ENCODE data around the gene OSBPL8. TPM values are rescaled to one million over a fixed set of nuclear protein-coding genes. Genes with fewer than 3 reads are reported as not detected.

OSBPL8 gene
- total RNA-seq, 4 donors from 2014 or later: 83.6 to 131 (median 97.4) TPM

DNA sequence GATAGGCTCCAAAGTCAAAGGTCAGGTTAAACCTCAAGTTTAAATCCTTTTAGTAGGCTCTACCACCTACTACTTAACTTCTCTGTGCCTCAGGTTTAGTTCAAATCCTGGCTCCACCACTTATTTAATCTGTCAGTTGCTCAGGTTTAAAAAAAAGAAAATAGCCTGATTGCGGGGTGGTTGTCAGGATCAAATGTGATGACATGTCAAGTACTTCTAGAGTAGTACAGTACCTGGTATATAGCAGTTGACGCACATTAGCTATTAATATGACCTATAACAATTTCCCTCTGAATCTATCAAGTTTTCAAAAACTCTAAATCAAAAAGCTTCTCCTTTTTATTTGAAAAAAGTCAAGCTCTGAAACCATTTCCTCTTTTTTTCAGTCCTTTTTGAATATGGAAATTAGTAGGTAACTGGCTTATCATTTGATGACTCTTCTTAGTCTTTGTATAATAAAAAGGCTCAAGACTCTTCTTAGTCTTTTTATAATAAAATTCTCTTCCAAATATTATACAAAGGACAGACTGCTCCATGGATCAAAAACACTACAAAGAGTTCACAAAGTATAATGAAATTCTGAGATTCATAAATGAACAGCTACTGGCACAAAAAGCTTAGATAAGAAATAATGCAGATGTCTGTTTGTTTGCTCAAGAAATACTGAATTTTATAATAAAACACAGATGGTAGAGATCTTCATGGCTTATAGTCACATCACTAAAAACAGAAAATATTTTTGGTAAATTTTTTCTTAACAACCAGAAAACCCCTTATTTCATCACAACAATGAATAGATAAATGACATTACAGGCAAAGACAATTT, 5.0 kb downstream of the OSBPL8 start:
- TF ChIP-seq, protein P1, sequence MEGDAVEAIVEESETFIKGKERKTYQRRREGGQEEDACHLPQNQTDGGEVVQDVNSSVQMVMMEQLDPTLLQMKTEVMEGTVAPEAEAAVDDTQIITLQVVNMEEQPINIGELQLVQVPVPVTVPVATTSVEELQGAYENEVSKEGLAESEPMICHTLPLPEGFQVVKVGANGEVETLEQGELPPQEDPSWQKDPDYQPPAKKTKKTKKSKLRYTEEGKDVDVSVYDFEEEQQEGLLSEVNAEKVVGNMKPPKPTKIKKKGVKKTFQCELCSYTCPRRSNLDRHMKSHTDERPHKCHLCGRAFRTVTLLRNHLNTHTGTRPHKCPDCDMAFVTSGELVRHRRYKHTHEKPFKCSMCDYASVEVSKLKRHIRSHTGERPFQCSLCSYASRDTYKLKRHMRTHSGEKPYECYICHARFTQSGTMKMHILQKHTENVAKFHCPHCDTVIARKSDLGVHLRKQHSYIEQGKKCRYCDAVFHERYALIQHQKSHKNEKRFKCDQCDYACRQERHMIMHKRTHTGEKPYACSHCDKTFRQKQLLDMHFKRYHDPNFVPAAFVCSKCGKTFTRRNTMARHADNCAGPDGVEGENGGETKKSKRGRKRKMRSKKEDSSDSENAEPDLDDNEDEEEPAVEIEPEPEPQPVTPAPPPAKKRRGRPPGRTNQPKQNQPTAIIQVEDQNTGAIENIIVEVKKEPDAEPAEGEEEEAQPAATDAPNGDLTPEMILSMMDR (IDR thresholded peaks at IDR 0.05; ENCODE audit: low read depth): no peak

DNA sequence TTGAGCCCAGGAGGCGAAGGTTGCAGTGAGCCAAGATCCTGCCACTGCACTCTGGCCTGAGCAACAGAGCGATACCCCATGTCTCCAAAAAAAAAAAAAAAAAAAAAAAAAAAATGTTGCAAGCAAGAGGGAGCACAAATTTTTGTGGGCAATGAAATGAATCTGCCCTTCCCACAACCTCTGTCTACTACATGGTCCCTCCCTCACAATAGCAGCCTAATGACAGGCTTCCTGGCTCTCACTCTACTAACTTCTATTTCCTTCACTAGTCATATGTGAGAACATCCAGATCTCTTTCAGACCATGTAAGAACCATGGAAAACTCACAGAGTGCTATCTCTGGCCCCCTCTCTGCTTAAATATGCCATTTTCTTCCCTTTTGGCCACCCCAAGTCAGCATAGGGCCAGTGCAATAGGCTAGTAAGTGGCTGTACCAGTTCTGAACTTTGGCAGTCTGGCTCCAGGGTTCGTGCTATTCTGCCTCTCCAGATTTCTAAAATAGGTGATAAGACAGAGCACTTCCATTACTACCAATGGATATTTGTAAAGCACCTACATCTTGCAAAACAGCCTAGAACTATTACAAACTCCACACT, 7.1 kb downstream of the OSBPL8 start:
- TF ChIP-seq, protein P1 (IDR thresholded peaks at IDR 0.05; ENCODE audit: low read depth): no peak

DNA sequence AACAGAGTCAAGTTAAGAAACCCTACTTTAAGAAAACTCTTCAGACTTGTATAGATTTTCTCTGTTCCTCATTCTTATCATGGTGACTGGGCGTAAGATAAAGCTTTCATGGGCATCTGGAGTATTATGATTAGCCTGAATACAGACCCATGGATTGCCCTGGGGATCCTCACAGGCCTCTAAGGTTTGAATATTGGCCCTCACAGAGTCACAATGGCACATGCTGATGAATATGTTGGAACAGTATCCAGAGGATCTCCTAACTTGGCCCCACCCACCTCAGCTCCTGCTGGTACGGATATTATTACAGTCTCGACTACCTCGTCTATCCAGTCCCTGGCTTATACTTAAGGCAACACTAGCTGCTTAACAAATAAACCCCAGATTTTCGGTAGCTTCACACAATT, 8.1 kb downstream of the OSBPL8 start:
- TF ChIP-seq, protein P1 (IDR thresholded peaks at IDR 0.05; ENCODE audit: low read depth): no peak

DNA sequence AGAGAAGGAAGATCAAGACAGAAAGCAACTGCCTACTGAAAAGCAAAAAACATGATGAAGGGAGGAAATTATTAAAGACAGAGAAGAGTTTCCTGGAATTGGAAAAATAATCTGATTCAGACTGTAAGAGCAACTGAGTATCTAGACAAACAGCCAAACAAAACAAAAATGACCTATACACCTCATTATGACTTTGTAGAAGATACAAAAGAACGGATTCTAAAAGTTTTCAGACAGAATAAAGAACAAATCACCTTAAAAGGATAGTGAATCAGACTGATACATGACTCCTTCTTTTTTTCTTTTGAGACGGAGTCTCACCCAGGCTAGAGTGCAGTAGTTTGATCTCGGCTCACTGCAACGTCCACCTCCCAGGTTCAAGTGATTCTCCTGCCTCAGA, 10.4 kb downstream of the OSBPL8 start:
- TF ChIP-seq, protein P1 (IDR thresholded peaks at IDR 0.05; ENCODE audit: low read depth): no peak

DNA sequence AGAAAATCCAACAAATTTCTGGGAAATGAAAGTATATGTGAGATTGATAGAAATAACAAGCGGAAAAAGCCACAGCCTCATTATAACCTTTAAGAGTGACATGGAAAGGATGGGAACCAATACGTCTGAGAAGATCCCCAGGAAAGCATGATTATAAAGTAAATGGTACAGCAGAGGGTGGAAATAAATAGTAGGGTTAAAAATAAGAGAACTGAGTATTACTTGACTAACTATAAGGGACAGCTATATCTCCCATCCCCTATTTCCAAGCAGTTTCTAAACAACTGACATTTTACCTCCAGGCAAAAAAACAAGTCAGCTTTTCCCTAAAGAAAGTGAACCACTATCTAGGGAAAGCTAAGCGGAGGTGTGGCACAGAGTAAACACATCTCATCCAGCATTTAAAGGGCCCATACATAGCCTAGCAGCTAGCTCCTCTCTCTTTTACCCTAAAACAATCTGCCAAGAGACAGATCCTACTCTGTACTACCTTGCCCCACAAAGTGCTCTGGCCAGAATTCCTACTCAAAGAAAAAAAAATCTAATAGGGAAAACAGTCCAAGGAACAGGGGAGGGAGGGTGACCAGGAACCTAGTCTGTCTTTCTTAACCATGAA, 11.2 kb downstream of the OSBPL8 start:
- TF ChIP-seq, protein P1 (IDR thresholded peaks at IDR 0.05; ENCODE audit: low read depth): no peak

DNA sequence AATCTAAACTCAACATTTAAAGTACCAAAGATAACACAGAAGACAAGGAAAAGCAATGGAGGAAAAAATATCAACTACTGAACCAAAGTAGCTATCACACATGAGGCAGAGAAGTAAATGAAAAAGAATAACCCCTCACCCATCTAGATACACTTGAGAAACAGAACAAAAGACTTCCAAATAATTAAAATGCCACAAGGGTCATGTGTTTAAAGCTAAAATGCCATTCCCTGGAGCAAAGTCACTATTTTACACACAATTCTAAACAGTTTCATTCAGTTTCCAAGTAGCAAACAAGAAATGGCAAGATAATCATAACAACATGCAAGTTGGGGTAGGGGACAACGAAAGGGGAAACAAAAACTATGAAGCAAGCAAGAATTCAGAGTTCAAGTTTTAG, 12.0 kb downstream of the OSBPL8 start:
- TF ChIP-seq, protein P1 (IDR thresholded peaks at IDR 0.05; ENCODE audit: low read depth): no peak

DNA sequence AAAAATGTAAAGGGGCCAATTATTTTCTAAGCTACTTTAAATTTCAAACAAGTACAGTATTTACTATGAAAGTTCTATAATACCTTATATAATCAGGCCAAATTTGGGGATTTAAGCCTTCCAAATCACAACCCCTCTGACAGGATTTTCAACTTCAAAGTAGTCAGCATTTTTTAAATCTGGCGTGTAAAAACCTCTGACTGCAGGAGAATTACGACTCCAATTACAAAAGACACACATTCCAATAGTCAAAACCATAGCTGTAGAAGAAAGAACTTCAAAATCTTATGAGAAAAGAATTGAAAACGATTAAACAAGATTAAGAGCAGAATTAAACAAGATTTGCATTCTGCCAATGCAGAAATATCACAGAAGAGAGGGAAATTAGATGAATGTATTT, 12.7 kb downstream of the OSBPL8 start:
- TF ChIP-seq, protein P1 (IDR thresholded peaks at IDR 0.05; ENCODE audit: low read depth): no peak

Data from subcutaneous adipose tissue (tissue), 4 donors.